CMK (cell line): ENCODE data around the gene PIERCE2.
A peak's percentile ranks its signal among the peaks of the same experiment; 100 is the strongest.
"Not testable (repeated sequence)": the region's sequence is repeated elsewhere in the genome, so short reads cannot be mapped to it uniquely, and the experiment has no call there.

Source experiments
- DNase-seq: peaks from one replicate; pipeline ENCODE4 v3.0.0-alpha.2; 2010; ENCODE audit warnings: low read depth

The PIERCE2 gene

DNA sequence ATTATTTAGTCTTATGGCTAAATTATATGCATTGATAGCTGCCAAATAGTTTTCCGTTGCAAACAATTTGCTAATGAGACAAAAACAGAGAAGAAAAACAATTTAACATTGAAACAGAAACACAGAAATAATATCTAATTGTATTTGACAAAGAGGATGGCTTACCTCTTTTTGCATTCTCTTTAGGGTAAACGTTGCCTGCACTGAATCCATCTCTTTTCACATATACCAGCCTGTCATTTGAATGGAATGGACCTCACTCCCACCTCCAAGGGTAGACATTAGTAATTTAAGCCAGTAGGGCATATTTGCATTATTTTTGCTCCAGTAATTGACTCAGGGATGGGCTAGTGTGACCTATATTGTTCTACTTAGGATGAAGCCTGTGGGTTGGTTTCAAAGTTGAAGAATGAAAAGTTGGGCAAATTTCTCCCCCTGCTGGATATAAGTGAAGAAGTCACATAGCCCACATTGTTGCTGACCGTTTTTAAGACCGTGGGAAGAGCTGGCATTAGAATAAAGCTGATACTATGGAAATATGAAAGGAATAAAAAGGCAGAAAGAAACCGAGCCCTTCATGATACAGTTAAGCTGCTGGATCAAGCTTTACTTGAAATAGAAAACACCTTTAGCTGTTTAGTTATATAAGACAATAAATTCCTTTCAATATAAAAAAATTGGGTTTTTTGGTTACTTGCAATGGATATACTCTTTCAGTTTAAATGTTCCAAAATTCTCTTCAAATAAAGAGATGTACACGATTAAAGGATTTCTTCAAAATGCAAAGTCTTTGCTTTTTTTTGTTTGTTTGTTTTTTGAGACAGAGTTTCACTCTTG lies 26.9 kb downstream of the PIERCE2 start:
- DNase-seq, result peak; percentile 5

DNA sequence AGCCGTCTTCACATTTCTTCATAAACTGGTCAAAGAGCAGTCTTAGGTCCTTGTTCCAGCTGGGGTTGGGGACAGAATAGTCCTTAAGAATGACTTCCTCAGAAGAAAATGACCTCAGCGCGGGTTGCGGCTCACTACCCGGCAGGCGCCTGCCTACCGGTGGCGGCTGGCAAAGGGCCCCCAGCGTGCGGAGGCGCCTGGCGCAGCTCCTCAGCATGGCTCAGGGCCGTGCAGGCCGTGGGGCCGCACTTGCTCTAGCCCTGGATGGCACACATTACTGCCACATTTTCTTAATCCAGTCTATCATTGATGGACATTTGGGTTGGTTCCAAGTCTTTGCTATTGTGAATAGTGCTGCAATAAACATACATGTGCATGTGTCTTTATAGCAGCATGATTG lies 34.8 kb downstream of the PIERCE2 start:
- not testable (repeated sequence) for DNase-seq

DNA sequence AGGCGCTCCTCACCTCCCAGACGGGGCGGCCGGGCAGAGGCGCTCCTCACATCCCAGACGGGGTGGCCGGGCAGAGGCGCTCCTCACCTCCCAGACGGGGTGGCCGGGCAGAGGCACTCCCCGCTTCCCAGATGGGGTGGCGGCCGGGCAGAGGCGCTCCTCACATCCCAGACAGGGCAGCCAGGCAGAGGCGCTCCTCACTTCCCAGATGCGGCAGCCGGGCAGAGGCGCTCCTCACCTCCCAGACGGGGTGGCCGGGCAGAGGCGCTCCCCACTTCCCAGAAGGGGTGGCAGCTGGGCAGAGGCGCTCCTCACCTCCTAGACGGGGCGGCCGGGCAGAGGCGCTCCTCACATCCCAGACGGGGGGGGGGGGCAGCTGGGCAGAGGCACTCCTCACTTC lies 37.6 kb downstream of the PIERCE2 start:
- DNase-seq, result not testable (repeated sequence)

DNA sequence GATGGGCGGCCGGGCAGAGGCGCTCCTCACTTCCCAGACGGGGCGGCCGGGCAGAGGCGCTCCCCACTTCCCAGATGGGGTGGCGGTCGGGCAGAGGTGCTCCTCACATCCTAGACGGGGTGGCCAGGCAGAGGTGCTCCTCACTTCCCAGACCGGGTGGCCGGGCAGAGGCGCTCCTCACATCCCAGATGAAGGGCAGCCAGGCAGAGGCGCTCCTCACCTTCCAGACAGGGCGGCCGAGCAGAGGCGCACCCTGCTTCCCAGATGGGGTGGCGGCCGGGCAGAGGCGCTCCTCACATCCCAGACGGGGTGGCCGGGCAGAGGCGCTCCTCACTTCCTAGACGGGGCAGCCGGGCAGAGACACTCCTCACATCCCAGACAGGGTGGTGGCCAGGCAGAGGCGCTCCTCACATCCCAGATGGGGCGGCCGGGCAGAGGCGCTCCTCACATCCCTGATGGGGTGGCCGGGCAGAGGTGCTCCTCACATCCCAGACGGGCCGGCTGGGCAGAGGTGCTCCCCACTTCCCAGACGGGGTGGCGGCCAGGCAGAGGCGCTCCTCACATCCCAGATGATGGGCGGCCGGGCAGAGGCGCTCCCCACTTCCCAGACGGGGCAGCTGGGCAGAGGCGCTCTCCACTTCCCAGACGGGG lies 38.2 kb downstream of the PIERCE2 start:
- not testable (repeated sequence) for DNase-seq

DNA sequence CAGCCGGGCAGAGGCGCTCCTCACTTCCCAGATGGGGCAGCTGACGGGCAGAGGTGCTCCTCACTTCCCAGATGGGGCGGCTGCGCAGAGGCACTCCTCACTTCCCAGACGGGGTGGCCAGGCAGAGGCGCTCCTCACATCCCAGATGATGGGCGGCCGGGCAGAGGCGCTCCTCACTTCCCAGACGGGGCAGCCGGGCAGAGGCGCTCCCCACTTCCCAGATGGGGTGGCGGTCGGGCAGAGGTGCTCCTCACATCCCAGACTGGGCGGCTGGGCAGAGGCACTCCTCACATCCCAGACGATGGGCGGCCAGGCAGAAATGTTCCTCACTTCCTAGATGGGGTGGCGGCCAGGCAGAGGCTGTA lies 38.7 kb downstream of the PIERCE2 start:
- DNase-seq, result not testable (repeated sequence)

DNA sequence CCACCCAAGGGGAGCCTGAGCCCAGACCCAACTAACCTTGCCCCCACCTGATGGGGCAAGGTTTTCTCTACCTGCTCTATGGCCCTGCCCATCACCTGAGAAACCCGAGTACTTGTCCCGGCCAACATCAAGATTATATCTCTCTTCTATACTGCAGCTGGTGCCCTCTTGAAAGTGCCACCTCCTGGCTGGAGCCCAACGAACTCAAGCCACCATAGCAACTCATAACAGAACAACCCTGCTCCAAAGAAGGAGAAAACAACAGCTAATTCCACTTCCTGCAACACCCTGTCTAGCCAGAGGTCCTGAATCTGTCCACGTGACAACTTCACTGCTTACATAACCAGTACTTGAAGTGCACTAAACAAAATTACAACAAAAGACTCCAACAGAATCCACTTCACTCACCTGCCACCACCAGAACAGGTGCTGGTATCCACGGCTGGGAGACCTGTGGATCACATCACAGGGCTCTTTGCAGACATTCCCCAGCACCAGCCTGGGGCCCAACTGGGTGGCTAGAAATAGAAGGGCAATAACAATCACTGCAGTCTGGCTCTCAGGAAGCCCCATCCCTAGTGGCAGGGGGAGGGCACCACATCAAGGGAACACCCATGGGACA lies 49.2 kb downstream of the PIERCE2 start:
- no peak for DNase-seq

DNA sequence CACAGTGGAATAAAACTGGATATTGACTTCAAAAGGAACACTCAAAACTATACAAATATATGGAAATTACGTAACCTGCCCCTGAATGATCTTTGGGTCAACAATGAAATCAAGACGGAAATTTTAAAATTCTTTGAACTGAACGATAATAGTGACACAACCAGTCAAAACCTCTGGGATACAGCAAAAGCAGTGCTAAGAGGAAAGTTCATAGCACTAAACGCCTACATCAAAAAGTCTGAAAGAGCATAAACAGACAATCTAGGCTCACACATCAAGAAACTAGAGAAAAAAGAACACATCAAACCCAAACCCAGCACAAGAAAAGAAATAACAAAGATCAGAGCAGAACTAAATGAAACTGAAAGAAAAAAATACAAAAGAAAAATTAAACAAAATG lies 53.2 kb downstream of the PIERCE2 start:
- DNase-seq, result no peak

DNA sequence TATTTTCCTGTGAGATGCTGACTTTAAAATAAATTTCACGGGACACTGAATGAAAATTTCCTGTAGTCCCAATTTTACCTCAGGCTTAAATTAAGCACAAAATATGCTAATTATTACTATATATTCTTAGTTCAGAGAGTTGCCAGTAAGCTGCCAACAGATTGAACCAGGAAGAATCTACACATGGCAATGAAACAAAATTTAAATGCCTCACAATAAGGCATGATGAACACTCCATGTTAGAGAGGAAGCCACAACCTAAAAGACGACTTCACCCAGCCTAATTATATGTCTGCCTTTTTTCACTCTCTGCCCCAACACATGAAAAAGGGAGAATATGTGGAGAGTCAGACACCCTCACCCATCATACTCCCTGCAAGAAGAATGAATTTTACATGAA lies 60.0 kb downstream of the PIERCE2 start:
- DNase-seq, result no peak
